Endometrium (tissue), 2 donors: ENCODE data around the gene MS4A6A.

Experiments used
- FAIRE-seq: peaks from 2 replicates; lab custom pipeline; 2012; peaks lifted over from hg19 to GRCh38; lab: Jason Lieb, UNC
- donor health status: control.
- donor health status: control.

The MS4A6A gene

GRCh38 chr11:60128376-60128775 is 54.5 kb downstream of the MS4A6A start:
- FAIRE-seq = no peak

GRCh38 chr11:60127311-60127811 is 55.5 kb downstream of the MS4A6A start:
- no peak for FAIRE-seq

- no peak for FAIRE-seq
Measured at GRCh38 chr11:60125956-60126585, 56.8 kb downstream of the MS4A6A start.

DNA sequence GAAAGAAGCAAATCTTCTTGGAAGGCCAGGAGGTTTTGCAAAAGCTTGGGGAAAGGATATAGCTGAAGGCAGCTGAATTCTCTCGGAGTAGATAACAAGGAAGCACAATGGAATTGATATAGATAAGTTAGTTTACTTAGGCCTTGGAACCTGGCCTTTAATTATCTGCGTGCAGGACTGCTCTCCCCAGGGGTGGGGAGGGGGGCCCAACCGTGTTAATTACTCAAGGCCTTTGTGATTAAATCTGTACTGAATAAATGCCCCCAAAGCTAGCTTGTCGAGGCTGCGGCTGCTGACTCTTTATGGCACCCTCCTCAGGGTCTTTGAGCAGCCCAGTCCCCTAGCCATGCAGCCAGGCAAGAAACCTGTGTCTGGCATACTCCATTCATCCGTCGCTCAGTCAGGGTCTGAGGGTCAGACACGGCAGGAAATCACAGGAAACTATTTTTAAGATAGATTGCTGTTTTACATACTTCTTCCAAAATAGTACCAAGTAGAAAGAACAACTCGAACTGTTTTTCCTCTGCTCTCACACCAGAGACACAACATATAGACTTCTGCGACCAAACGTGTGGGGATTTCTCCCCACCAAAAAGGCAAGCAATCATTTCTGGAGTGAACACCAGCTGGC is 58.0 kb downstream of the MS4A6A start:
- FAIRE-seq = no peak
